Measurements from ENCODE around the gene CCDC177.
A peak's percentile ranks its signal among the peaks of the same experiment; 100 is the strongest.

CCDC177 gene

DNA sequence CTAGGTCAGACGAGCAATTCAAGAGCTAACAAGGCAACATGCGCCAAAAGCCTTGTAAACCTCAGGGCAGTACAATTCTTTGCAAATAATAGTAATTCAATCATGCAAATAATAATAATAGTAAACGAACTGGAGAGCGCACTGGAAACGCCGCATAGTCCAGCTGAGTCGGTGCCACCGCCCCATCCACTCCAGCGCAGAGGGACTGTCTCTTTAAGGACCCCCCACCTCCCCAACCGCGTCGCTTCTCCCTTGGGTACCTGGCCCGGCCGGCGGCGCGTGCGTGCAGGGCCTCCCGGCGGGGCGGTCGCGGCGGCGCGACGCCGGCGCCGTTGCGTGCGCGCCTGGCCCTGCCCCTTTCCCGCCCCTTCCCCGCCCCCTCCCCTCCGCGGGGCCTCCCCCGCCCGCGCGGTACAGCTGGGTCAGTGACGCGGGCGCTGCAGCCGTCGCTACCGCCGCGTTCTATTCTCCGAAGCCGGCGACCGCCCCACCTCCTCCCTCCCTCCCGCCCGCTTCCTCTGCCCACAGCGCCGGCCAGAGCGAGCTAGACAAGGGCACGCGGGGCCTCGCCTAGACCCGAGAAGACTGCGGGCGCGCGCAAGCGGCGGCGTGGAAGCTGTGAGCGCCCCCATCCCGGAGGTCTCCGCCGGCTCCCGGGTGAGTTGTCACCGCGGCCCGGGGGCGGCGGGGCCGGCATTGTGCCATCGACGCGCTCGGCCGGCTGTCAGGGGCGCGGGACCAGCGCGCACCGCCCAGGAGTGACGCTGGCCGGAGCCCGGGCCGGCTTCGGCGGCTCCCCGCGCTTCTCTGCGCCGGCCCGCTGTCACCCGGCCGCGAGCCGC lies 36.7 kb upstream of the CCDC177 start, which contains the start of gene SUSD6:
SUSD6 (plus strand) TSS at position 425 of the 842 bp plus-strand sequence. CDS start 46,997 bp downstream, outside the sequence.
- Histone ChIP-seq H3K27me3 (ENCODE audit: insufficient read depth, poor library complexity, severe bottlenecking) (no peaks in the 10 kb centered on the region), H3K27ac (replicated peaks) (peak within 1 kb of the TSS; percentile 66), H3K4me3 (replicated peaks; ENCODE audit: insufficient read depth, low read length) (peak within 1 kb of the TSS; percentile 57)
- TF ChIP-seq, protein P1, sequence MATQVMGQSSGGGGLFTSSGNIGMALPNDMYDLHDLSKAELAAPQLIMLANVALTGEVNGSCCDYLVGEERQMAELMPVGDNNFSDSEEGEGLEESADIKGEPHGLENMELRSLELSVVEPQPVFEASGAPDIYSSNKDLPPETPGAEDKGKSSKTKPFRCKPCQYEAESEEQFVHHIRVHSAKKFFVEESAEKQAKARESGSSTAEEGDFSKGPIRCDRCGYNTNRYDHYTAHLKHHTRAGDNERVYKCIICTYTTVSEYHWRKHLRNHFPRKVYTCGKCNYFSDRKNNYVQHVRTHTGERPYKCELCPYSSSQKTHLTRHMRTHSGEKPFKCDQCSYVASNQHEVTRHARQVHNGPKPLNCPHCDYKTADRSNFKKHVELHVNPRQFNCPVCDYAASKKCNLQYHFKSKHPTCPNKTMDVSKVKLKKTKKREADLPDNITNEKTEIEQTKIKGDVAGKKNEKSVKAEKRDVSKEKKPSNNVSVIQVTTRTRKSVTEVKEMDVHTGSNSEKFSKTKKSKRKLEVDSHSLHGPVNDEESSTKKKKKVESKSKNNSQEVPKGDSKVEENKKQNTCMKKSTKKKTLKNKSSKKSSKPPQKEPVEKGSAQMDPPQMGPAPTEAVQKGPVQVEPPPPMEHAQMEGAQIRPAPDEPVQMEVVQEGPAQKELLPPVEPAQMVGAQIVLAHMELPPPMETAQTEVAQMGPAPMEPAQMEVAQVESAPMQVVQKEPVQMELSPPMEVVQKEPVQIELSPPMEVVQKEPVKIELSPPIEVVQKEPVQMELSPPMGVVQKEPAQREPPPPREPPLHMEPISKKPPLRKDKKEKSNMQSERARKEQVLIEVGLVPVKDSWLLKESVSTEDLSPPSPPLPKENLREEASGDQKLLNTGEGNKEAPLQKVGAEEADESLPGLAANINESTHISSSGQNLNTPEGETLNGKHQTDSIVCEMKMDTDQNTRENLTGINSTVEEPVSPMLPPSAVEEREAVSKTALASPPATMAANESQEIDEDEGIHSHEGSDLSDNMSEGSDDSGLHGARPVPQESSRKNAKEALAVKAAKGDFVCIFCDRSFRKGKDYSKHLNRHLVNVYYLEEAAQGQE (IDR thresholded peaks at IDR 0.05; ENCODE audit: insufficient replicate concordance, low read depth): no peak
- TF ChIP-seq, protein P2, sequence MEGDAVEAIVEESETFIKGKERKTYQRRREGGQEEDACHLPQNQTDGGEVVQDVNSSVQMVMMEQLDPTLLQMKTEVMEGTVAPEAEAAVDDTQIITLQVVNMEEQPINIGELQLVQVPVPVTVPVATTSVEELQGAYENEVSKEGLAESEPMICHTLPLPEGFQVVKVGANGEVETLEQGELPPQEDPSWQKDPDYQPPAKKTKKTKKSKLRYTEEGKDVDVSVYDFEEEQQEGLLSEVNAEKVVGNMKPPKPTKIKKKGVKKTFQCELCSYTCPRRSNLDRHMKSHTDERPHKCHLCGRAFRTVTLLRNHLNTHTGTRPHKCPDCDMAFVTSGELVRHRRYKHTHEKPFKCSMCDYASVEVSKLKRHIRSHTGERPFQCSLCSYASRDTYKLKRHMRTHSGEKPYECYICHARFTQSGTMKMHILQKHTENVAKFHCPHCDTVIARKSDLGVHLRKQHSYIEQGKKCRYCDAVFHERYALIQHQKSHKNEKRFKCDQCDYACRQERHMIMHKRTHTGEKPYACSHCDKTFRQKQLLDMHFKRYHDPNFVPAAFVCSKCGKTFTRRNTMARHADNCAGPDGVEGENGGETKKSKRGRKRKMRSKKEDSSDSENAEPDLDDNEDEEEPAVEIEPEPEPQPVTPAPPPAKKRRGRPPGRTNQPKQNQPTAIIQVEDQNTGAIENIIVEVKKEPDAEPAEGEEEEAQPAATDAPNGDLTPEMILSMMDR (IDR thresholded peaks at IDR 0.05; ENCODE audit: insufficient read depth, low read length): no peak
- TF ChIP-seq GABPA (IDR thresholded peaks at IDR 0.05; ENCODE audit: low read depth) (no peak), POLR2AphosphoS5 (IDR thresholded peaks at IDR 0.05; ENCODE audit: low read depth) (no peak), SPI1 (IDR thresholded peaks at IDR 0.05; ENCODE audit: borderline replicate concordance, low read depth) (no peak)
- DNase-seq (ENCODE audit: low read depth in 1 of 2, low spot score in 1 of 2): peak; percentile 51 to 78

DNA sequence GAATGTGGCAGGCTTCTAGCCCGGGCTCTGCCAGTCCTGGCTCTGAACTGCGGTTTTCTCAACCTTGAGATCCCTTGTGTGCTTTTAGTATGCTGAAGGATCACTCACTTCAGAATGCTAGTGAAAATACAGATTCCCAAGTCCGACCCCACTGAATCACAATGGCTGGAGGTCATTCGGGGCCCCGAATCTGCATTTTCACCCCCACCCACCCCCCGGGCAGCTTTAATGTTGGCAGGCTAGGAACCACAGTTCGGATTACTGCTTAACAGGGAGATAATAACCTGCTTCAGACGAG lies 36.2 kb upstream of the CCDC177 start:
- TF ChIP-seq POLR2AphosphoS5 (IDR thresholded peaks at IDR 0.05; ENCODE audit: low read depth) (no peak), GABPA (IDR thresholded peaks at IDR 0.05; ENCODE audit: low read depth) (no peak), SPI1 (IDR thresholded peaks at IDR 0.05; ENCODE audit: borderline replicate concordance, low read depth) (no peak)
- TF ChIP-seq, protein P1 (IDR thresholded peaks at IDR 0.05; ENCODE audit: insufficient replicate concordance, low read depth): no peak
- TF ChIP-seq, protein P2 (IDR thresholded peaks at IDR 0.05; ENCODE audit: insufficient read depth, low read length): no peak
- Histone ChIP-seq H3K27me3 (ENCODE audit: insufficient read depth, poor library complexity, severe bottlenecking) (no peaks in the 10 kb centered on the region), H3K27ac (replicated peaks) (peak overlapping the region; percentile 56), H3K4me3 (replicated peaks; ENCODE audit: insufficient read depth, low read length) (peak overlapping the region; percentile 41)
- no peak for DNase-seq (ENCODE audit: low read depth in 1 of 2, low spot score in 1 of 2)

DNA sequence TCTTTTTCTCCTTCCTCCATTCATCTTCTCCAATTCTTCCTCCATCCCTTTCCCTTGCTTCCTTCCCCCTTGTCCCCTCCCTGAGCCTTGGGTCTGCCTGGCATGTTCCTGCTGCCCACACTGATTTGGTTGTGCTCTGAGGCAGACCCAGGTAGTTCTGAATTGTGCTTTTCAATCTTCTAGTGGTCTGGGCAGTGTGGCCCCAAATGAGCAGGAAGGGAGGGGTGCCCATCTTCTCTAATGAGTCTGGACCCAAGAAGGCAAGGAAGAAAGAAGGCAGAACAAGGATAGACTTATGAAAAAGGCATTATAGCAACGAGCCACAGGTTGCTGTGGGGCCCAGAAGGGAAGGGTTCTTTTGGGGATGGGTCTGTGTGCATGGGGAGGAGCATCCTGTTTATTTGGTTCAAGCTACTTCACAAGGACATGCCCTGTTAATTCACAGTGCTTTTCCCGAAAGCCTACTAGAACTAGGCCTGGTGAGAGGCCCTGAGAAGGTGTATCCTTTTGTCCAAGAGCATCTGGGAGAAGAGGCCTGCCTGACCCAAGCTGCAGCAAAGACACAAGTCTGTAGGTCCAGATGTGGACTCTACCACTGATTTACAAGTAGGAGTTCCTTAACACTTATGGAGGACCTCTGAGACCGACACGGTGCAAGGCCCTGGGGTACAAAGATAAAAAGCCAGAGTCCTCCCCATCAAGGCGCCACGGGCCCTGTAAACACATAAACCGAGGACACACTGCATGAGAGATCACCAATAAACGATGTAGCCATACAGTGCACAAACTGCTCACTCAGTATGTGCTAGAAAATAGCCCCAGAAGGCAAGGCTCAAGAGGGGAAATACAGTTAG lies 35.6 kb upstream of the CCDC177 start:
- no peak for DNase-seq (ENCODE audit: low read depth in 1 of 2, low spot score in 1 of 2)
- no peaks in the 10 kb centered on the region for H3K27me3 ChIP-seq (ENCODE audit: insufficient read depth, poor library complexity, severe bottlenecking)
- peak overlapping the region; percentile 56; the same call in 1 of the 2 replicates for H3K27ac ChIP-seq (replicated peaks)
- H3K4me3 ChIP-seq (replicated peaks; ENCODE audit: insufficient read depth, low read length): peak overlapping the region; percentile 41
- TF ChIP-seq, protein P2 (IDR thresholded peaks at IDR 0.05; ENCODE audit: insufficient read depth, low read length): no peak
- TF ChIP-seq GABPA (IDR thresholded peaks at IDR 0.05; ENCODE audit: low read depth) (no peak), SPI1 (IDR thresholded peaks at IDR 0.05; ENCODE audit: borderline replicate concordance, low read depth) (no peak), POLR2AphosphoS5 (IDR thresholded peaks at IDR 0.05; ENCODE audit: low read depth) (no peak)
- TF ChIP-seq, protein P1 (IDR thresholded peaks at IDR 0.05; ENCODE audit: insufficient replicate concordance, low read depth): no peak

All from HL-60 (cell line).